ENCODE data around the gene MAPK7. TPM values are rescaled to one million over a fixed set of nuclear protein-coding genes. Genes with fewer than 3 reads are reported as not detected.

MAPK7 gene
- total RNA-seq, 1 experiment from 2014 or later = 23.3 TPM

DNA sequence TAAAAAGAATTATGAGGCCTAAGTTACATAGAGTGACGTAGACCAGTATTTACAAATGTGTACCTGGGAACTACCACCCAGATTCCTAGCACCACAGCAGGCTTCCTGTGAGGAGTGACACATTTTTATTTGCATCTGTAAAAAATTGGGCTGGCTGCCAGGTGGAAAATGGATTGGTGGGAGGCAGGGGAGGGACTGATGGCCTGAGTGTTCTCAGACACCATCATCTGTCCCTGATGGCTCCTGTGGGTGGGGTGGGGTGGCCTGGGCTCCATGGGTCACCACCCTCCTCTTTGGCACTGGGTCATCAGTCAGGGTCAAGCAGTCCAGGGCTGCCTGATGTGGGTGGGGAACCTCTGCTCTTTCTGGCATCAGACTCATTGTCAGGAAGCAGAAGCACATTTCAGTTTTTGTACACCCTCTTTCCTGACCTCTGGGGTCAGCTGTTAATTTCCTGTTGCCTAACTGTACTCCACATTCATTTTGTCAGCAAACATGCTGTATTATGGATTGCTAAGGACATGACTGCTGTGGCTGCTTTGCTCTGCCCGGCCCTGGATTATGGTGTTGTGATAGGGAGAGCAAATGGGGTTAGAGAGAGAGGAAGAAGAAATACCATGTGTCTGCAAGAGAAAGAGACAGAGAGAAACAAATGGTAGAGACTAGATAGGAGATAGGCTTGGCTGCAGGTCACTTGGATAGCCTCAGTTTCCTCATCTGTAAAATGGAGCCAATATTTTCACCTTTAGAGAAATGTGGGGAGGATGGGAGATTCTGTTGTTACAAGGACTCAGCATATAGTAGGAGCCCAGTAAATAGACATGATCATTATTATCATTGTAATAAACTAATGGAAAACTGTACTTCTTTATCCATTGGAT lies 20.2 kb downstream of the MAPK7 start:
- intact Hi-C loops (cut with micrococcal nuclease; ENCODE audit: unreplicated experiment) = no loop called here
- H2AFZ ChIP-seq = no peak overlapping the region
- POLR2A ChIA-PET (ENCODE audit: unreplicated experiment) = interaction anchor here (0.9 kb wide), 1 partner anchor 21 kb away, joined by 4 read pairs; the partner anchor contains the start of gene MAPK7
- peaks cover 22% of the 10 kb centered on the region for H3K4me1 ChIP-seq (replicated peaks; ENCODE audit: insufficient read depth)
- H3K9me2 ChIP-seq (ENCODE audit: insufficient read depth) = no peaks in the 10 kb centered on the region
- TF ChIP-seq EZH2 (IDR thresholded peaks at IDR 0.05; ENCODE audit: low read depth) = no peak
- no peak for TF ChIP-seq CTCF (conservative IDR thresholded peaks at IDR 0.05)
- DNase-seq = peak; percentile 71 to 84
- peak overlapping the region; percentile 80 for H3K27ac ChIP-seq
- peaks cover 20% of the 10 kb centered on the region for H3F3A ChIP-seq (ENCODE audit: insufficient read depth, low read depth)
- no peaks in the 10 kb centered on the region for H3K9me3 ChIP-seq (ENCODE audit: insufficient read depth, low read depth)
- peak overlapping the region; percentile 29 for H3K4me2 ChIP-seq
- CTCF ChIA-PET = no interaction called here
- H4K20me1 ChIP-seq (ENCODE audit: insufficient read depth) = no peaks in the 10 kb centered on the region
- BruUV-seq (replicated peaks) = no TSS peak
- no peak overlapping the region for H3K4me3 ChIP-seq
- H3K27me3 ChIP-seq (ENCODE audit: insufficient read depth, low read depth) = no peaks in the 10 kb centered on the region
- H3K79me2 ChIP-seq (ENCODE audit: low read depth) = no peaks in the 10 kb centered on the region
- H3K36me3 ChIP-seq (ENCODE audit: low read depth) = no peaks in the 10 kb centered on the region

DNA sequence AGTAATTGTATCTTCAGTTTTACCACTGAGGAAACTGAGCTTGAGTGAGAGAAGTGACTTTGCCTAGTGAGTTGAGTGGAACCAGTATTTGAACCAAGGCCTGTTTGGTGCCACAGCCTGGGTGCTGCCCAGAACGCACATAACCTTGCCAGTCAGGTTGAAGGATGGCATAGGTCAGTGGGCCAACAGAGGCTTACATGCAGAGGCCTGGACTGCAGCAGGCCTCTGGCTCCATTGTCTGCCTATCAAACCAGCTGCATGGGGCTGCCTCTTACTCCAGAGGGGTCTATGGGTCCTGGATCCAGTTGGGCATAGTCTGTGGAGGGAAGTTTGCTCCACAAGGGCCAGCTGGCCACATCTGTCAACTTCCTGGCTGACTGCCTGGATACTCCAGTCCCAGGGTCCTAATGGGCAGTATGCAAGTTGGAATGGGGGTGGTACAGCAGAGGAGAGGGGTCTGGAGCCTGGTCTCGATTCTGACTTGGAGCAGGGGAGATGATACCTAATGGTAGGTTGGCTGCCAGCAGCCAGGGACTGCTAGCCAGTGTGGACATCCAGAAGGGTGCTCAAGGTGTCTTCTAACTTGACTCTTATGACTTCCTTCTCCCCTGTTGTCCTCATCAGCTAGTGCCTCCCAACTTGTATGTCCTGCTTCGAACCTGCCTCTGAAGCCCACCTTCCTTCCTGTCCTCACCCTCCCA lies 21.6 kb downstream of the MAPK7 start:
- H4K20me1 ChIP-seq (ENCODE audit: insufficient read depth) = no peaks in the 10 kb centered on the region
- H3K4me2 ChIP-seq = no peak overlapping the region
- H2AFZ ChIP-seq = no peak overlapping the region
- H3K4me3 ChIP-seq = no peak overlapping the region
- H3K4me1 ChIP-seq (replicated peaks; ENCODE audit: insufficient read depth) = peaks cover 22% of the 10 kb centered on the region
- no peaks in the 10 kb centered on the region for H3K9me2 ChIP-seq (ENCODE audit: insufficient read depth)
- POLR2A ChIA-PET (ENCODE audit: unreplicated experiment) = interaction anchor here (0.6 kb wide), 2 partner anchors 22 to 319 kb away, joined by 4 to 11 read pairs; partner anchors contain the start of gene MAPK7
- H3K27me3 ChIP-seq (ENCODE audit: insufficient read depth, low read depth) = no peaks in the 10 kb centered on the region
- intact Hi-C loops (cut with micrococcal nuclease; ENCODE audit: unreplicated experiment) = no loop called here
- no TSS peak for BruUV-seq (replicated peaks)
- no peak for DNase-seq
- CTCF ChIA-PET = no interaction called here
- peaks cover 20% of the 10 kb centered on the region for H3F3A ChIP-seq (ENCODE audit: insufficient read depth, low read depth)
- no peaks in the 10 kb centered on the region for H3K79me2 ChIP-seq (ENCODE audit: low read depth)
- no peaks in the 10 kb centered on the region for H3K9me3 ChIP-seq (ENCODE audit: insufficient read depth, low read depth)
- no peaks in the 10 kb centered on the region for H3K36me3 ChIP-seq (ENCODE audit: low read depth)
- no peak overlapping the region for H3K27ac ChIP-seq
- TF ChIP-seq EZH2 (IDR thresholded peaks at IDR 0.05; ENCODE audit: low read depth) (no peak), CTCF (conservative IDR thresholded peaks at IDR 0.05) (no peak)

DNA sequence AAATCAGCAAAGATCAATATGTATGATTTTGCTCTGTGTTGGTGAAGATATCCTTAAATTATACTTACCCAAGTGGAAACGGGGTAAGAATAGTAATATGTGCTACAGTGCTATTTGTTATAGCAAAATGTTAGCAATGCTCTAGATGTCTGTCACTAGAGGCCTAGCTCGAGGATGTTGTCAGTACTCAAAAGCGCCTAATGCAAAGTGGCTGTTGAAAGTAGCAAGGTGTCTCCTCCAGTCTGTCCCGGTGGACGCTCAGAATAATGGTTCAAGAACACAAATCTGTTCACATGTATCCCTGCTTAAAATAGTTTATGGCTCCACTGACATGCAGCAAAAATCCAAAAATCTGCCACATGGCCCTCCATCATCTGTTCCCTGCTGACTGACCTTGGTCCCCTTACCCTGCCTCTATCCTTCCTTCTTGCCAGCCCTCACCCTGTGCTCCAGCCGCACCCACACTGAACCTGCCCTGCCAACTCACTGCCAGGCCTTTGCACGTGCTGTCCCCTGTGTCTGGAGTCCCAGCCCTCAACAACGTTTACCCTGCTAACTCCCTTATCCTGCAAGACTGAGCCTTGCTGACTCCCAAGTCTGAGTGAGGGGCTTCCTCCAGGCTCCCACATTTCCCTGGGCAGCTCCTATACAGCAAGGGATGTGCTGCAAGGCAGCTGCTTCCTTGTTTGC lies 23.2 kb downstream of the MAPK7 start:
- POLR2A ChIA-PET (ENCODE audit: unreplicated experiment) = no interaction called here
- Histone ChIP-seq H3K27me3 (ENCODE audit: insufficient read depth, low read depth) (no peaks in the 10 kb centered on the region), H3K9me3 (ENCODE audit: insufficient read depth, low read depth) (no peaks in the 10 kb centered on the region), H4K20me1 (ENCODE audit: insufficient read depth) (no peaks in the 10 kb centered on the region), H3K27ac (no peak overlapping the region), H3K4me3 (no peak overlapping the region), H3F3A (ENCODE audit: insufficient read depth, low read depth) (peaks cover 20% of the 10 kb centered on the region), H2AFZ (no peak overlapping the region), H3K9me2 (ENCODE audit: insufficient read depth) (no peaks in the 10 kb centered on the region), H3K4me2 (no peak overlapping the region), H3K4me1 (replicated peaks; ENCODE audit: insufficient read depth) (peaks cover 22% of the 10 kb centered on the region), H3K36me3 (ENCODE audit: low read depth) (no peaks in the 10 kb centered on the region), H3K79me2 (ENCODE audit: low read depth) (no peaks in the 10 kb centered on the region)
- TF ChIP-seq CTCF (conservative IDR thresholded peaks at IDR 0.05) (no peak), EZH2 (IDR thresholded peaks at IDR 0.05; ENCODE audit: low read depth) (no peak)
- BruUV-seq (replicated peaks) = no TSS peak
- intact Hi-C loops (cut with micrococcal nuclease; ENCODE audit: unreplicated experiment) = no loop called here
- CTCF ChIA-PET = no interaction called here
- DNase-seq = no peak
